ENCODE results near the gene PLA2G12A. TPM values are rescaled to one million over a fixed set of nuclear protein-coding genes. Genes with fewer than 3 reads are reported as not detected.

PLA2G12A gene
- total RNA-seq, 1 donor from 2014 or later: 17.8 TPM

DNA sequence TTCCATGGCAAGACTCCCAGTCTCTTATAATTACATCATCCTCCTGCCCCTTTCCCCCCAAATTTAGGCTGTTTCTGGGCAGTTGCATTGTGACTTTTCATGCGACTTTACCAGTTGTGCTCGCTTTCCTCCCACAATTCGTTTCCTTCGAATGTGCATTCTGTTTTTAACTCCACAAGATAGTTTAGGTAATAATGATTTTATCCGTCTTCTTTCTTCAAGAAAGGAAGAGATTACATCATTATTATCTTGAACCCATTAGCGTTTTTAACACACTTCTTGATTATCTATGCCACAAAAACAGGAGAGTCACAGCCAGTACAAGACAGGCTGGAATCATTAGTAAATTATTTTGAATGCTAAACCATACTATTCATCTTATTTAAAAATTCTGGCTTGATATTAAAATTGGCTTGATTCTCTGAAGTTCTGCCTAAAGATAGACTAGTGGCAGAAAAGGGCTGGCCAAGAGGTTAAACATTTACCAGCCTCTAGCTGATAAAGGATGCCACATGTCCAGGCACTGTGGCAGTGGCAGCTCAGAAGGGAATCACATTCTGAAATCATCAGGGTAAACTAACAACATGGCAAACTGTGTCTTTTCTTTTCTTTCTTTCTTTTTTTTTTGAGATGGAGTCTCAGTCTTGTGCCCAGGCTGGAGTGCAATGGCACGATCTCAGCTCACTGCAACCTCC lies 19.7 kb upstream of the PLA2G12A start:
- Histone ChIP-seq H3K27me3 (no peaks in the 10 kb centered on the region), H3K4me3 (no peak overlapping the region), H2AFZ (replicated peaks) (no peak overlapping the region), H4K20me1 (ENCODE audit: low read depth) (no peaks in the 10 kb centered on the region), H3F3A (ENCODE audit: low read depth) (peaks cover 13% of the 10 kb centered on the region), H3K4me1 (no peaks in the 10 kb centered on the region), H3K79me2 (ENCODE audit: low read depth) (no peaks in the 10 kb centered on the region), H3K9ac (no peak overlapping the region), H3K4me2 (no peak overlapping the region), H3K36me3 (no peaks in the 10 kb centered on the region), H3K27ac (no peak overlapping the region), H3K9me3 (ENCODE audit: low read depth) (no peaks in the 10 kb centered on the region)
- H3K9me3 Mint-ChIP-seq: no peaks in the 10 kb centered on the region
- H3K27ac Mint-ChIP-seq: no peak overlapping the region
- no peaks in the 10 kb centered on the region for H3K27me3 Mint-ChIP-seq (ENCODE audit: insufficient read depth, low read depth)
- TF ChIP-seq EZH2 (IDR thresholded peaks at IDR 0.05): no peak
- TF ChIP-seq EZH2phosphoT487 (IDR thresholded peaks at IDR 0.05): no peak
- TF ChIP-seq, protein P1, sequence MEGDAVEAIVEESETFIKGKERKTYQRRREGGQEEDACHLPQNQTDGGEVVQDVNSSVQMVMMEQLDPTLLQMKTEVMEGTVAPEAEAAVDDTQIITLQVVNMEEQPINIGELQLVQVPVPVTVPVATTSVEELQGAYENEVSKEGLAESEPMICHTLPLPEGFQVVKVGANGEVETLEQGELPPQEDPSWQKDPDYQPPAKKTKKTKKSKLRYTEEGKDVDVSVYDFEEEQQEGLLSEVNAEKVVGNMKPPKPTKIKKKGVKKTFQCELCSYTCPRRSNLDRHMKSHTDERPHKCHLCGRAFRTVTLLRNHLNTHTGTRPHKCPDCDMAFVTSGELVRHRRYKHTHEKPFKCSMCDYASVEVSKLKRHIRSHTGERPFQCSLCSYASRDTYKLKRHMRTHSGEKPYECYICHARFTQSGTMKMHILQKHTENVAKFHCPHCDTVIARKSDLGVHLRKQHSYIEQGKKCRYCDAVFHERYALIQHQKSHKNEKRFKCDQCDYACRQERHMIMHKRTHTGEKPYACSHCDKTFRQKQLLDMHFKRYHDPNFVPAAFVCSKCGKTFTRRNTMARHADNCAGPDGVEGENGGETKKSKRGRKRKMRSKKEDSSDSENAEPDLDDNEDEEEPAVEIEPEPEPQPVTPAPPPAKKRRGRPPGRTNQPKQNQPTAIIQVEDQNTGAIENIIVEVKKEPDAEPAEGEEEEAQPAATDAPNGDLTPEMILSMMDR (IDR thresholded peaks at IDR 0.05): no peak
- DNase-seq (ENCODE audit: low spot score): no peak
- H3K4me1 Mint-ChIP-seq: no peaks in the 10 kb centered on the region
- no peak overlapping the region for H3K4me3 Mint-ChIP-seq
- H3K36me3 Mint-ChIP-seq: no peaks in the 10 kb centered on the region

DNA sequence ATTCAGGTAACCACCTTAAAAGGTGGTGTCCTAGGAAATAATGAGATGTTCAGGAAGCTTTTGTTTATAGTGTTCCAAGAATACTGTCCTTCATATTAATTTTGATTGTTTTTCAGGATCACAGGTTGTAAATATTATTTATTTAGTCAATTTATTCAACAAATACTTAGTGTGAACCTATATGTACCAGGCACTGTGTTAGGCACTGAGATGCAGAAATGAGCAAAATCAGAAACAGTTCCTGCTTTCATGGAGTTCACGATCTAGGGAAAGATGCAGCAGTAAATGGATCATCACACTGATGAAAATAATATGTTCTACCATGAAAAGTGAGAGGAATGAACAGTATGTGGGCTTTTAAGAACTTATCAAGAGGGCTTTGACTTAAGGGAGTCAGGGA lies 18.2 kb upstream of the PLA2G12A start:
- Histone ChIP-seq H3K9me3 (ENCODE audit: low read depth) (no peaks in the 10 kb centered on the region), H3K27ac (no peak overlapping the region), H3K9ac (no peak overlapping the region), H3K4me1 (no peaks in the 10 kb centered on the region), H3K27me3 (no peaks in the 10 kb centered on the region), H3K4me2 (no peak overlapping the region), H3K36me3 (no peaks in the 10 kb centered on the region), H4K20me1 (ENCODE audit: low read depth) (no peaks in the 10 kb centered on the region), H3K79me2 (ENCODE audit: low read depth) (no peaks in the 10 kb centered on the region), H2AFZ (replicated peaks) (no peak overlapping the region), H3F3A (ENCODE audit: low read depth) (peaks cover 7% of the 10 kb centered on the region), H3K4me3 (no peak overlapping the region)
- Mint-ChIP-seq H3K4me1 (no peaks in the 10 kb centered on the region), H3K4me3 (no peak overlapping the region), H3K27ac (no peak overlapping the region), H3K36me3 (no peaks in the 10 kb centered on the region), H3K27me3 (ENCODE audit: insufficient read depth, low read depth) (peaks cover 2% of the 10 kb centered on the region), H3K9me3 (no peaks in the 10 kb centered on the region)
- no peak for TF ChIP-seq EZH2 (IDR thresholded peaks at IDR 0.05)
- TF ChIP-seq EZH2phosphoT487 (IDR thresholded peaks at IDR 0.05): no peak
- TF ChIP-seq, protein P1 (IDR thresholded peaks at IDR 0.05): no peak
- no peak for DNase-seq (ENCODE audit: low spot score)

DNA sequence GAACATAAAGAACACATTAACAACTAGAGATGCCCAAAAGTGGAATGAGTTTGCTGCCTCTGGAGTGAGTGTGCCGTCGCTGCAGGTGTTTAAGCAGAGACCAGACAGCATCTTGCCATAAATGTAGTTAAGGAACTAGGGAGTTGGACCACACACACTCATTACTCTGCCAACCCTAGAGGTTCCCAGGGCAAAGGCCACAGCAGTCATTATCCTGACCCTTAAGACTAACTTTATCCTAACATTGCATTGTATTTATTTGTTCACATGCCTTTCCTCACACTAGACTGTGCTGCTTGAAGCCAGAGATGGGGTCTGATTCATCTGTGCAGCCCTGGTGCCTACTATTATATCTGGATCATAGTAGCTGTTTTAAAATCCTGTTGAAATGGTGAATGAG lies 16.9 kb upstream of the PLA2G12A start:
- H3K27me3 Mint-ChIP-seq (ENCODE audit: insufficient read depth, low read depth): peaks cover 2% of the 10 kb centered on the region
- Histone ChIP-seq H3K36me3 (no peaks in the 10 kb centered on the region), H3K9me3 (ENCODE audit: low read depth) (no peaks in the 10 kb centered on the region), H3K4me3 (no peak overlapping the region), H3K79me2 (ENCODE audit: low read depth) (no peaks in the 10 kb centered on the region), H3F3A (ENCODE audit: low read depth) (no peaks in the 10 kb centered on the region), H3K27ac (no peak overlapping the region), H3K4me1 (no peaks in the 10 kb centered on the region), H3K9ac (no peak overlapping the region), H3K4me2 (no peak overlapping the region), H3K27me3 (no peaks in the 10 kb centered on the region), H4K20me1 (ENCODE audit: low read depth) (no peaks in the 10 kb centered on the region), H2AFZ (replicated peaks) (no peak overlapping the region)
- no peak overlapping the region for H3K4me3 Mint-ChIP-seq
- no peak for DNase-seq (ENCODE audit: low spot score)
- no peaks in the 10 kb centered on the region for H3K4me1 Mint-ChIP-seq
- no peak overlapping the region for H3K27ac Mint-ChIP-seq
- H3K36me3 Mint-ChIP-seq: no peaks in the 10 kb centered on the region
- TF ChIP-seq, protein P1 (IDR thresholded peaks at IDR 0.05): no peak
- TF ChIP-seq EZH2phosphoT487 (IDR thresholded peaks at IDR 0.05): no peak
- TF ChIP-seq EZH2 (IDR thresholded peaks at IDR 0.05): no peak
- no peaks in the 10 kb centered on the region for H3K9me3 Mint-ChIP-seq
